H1 (cell line): ENCODE results near the gene BTN2A1. TPM values are rescaled to one million over a fixed set of nuclear protein-coding genes. Genes with fewer than 3 reads are reported as not detected.

Experiments
- CHD7 ChIP-seq: fragments of 300-600 bp; sonication (generic); IDR thresholded peaks from 2 replicates; pipeline ENCODE4 v1.7.1; 2012; ENCODE audit warnings: low read length, moderate library complexity, mild to moderate bottlenecking, inconsistent platforms; ENCODE audit not compliant: insufficient replicate concordance
- FOSL1 ChIP-seq: IDR thresholded peaks from 2 replicates; pipeline ENCODE4 v1.6.1; 2011; ENCODE audit warnings: mild to moderate bottlenecking, low read depth, low read length, moderate library complexity; ENCODE audit not compliant: insufficient read depth
- JUND ChIP-seq: IDR thresholded peaks from 2 replicates; pipeline ENCODE4 v1.6.1; 2011; ENCODE audit warnings: mild to moderate bottlenecking, improper control_type of control experiment, low read length
- KDM5A ChIP-seq: fragments of 200-600 bp; IDR thresholded peaks from 2 replicates; pipeline ENCODE4 v1.7.1; 2012; ENCODE audit warnings: mild to moderate bottlenecking, low read length, inconsistent platforms, mixed read lengths
- NANOG ChIP-seq: IDR thresholded peaks from 2 replicates; pipeline ENCODE4 v1.6.1; 2011; ENCODE audit warnings: low read length, low read depth, mild to moderate bottlenecking, inconsistent platforms; ENCODE audit not compliant: insufficient read depth, poor library complexity, severe bottlenecking
- NRF1 ChIP-seq: IDR thresholded peaks from 2 replicates; pipeline ENCODE4 v1.6.1; 2011; ENCODE audit warnings: mild to moderate bottlenecking, low read depth, low read length, improper control_type of control experiment
- RFX5 ChIP-seq: IDR thresholded peaks from 2 replicates; pipeline ENCODE4 v1.6.1; 2011; ENCODE audit warnings: low read depth, low read length, improper control_type of control experiment, borderline replicate concordance
- RXRA ChIP-seq: IDR thresholded peaks from 2 replicates; pipeline ENCODE4 v1.6.1; 2011; ENCODE audit warnings: low read depth, mild to moderate bottlenecking, low read length, moderate library complexity; ENCODE audit not compliant: insufficient read depth
- SP1 ChIP-seq: IDR thresholded peaks from 2 replicates; pipeline ENCODE4 v1.6.1; 2011; ENCODE audit warnings: low read depth, low read length
- SRF ChIP-seq: IDR thresholded peaks from 2 replicates; pipeline ENCODE4 v1.6.1; 2011; ENCODE audit warnings: mild to moderate bottlenecking, low read depth, low read length, moderate library complexity
- polyA plus RNA-seq, 7 experiments: library from polyadenylated mRNA; depleted of rRNA in 3 of 7; stranded (reverse) in 5 of 7; unstranded in 2 of 7; fragments of >200 nt in 5 of 7; fragments of 200-250 nt in 2 of 7; gene quantifications; 1 replicate in 5 of 7; 2 replicates in 1 of 7; 4 replicates in 1 of 7; pipeline versions ENCODE4 v1.2.1 to v1.2.3, GENCODE V29; 2011 to 2013; ENCODE audit warnings: missing spikeins in 2 of 7, mixed read lengths in 2 of 7
- total RNA-seq: library from RNA; stranded (reverse); fragmentation: NEBNext Ultra II Directional; extraction: Animal tissue kit (Norgen Biotek cat#: 25700); gene quantifications from 2 replicates; pipeline ENCODE4 v1.2.1, GENCODE V29; 2021

The BTN2A1 gene
- total and polyA plus RNA-seq, 2 of the 8 experiments (the other 6 are each of a cell fraction or from before 2014, with no cell fraction given): 8.7 to 11.0 TPM

GRCh38 chr6:26430787-26431186 lies 27.0 kb upstream of the BTN2A1 start (continued):
- TF ChIP-seq CHD7 (no peak), NANOG (no peak), RXRA (no peak), RFX5 (no peak), KDM5A (no peak), SP1 (no peak), NRF1 (no peak), SRF (no peak), FOSL1 (no peak), JUND (no peak)
- TF ChIP-seq, all 59 proteins: peak for 0
